Astrocyte (in vitro differentiated cells and primary cell): ENCODE results near the gene SDR42E2.

Experiments
- CTCF ChIP-seq: IDR thresholded peaks from 2 replicates; pipeline ENCODE4 v1.5.1; 2011; ENCODE audit warnings: low read depth, mild to moderate bottlenecking, inconsistent platforms, low read length, moderate library complexity; ENCODE audit not compliant: insufficient read depth
- EZH2 ChIP-seq: IDR thresholded peaks from 2 replicates; pipeline ENCODE4 v1.6.1; 2012; ENCODE audit warnings: mild to moderate bottlenecking, low read length, inconsistent platforms; ENCODE audit not compliant: insufficient read depth

- TF ChIP-seq CTCF = no peak
- TF ChIP-seq EZH2 = no peak
Measured at GRCh38 chr16:22123146-22123545, 39.2 kb upstream of the SDR42E2 start.
